HFFc6 (cell line): ENCODE results near the gene RPS6KB2. TPM values are rescaled to one million over a fixed set of nuclear protein-coding genes. Genes with fewer than 3 reads are reported as not detected.

Experiments used
- DNase-seq: peaks from one replicate; pipeline ENCODE4 v3.0.0-alpha.2; 2018
- H3K27ac Mint-ChIP-seq: 2 replicates; pipeline ENCODE4 v1.8.0; 2020; ENCODE audit warnings: mild to moderate bottlenecking, mixed read lengths
- H3K27me3 Mint-ChIP-seq: 2 replicates; pipeline ENCODE4 v1.8.0; 2021; ENCODE audit warnings: mild to moderate bottlenecking, moderate library complexity, mixed read lengths; ENCODE audit not compliant: insufficient read depth
- H3K36me3 Mint-ChIP-seq: 2 replicates; pipeline ENCODE4 v1.8.0; 2021; ENCODE audit warnings: low read depth, mixed read lengths
- H3K4me1 Mint-ChIP-seq: 2 replicates; pipeline ENCODE4 v1.8.0; 2020; ENCODE audit warnings: low read depth, mixed read lengths
- H3K4me3 Mint-ChIP-seq: 2 replicates; pipeline ENCODE4 v1.8.0; 2020; ENCODE audit warnings: mild to moderate bottlenecking, moderate library complexity, mixed read lengths
- H3K9me3 Mint-ChIP-seq: 2 replicates; pipeline ENCODE4 v1.8.0; 2020; ENCODE audit warnings: mild to moderate bottlenecking, mixed read lengths
- long read RNA-seq: library from polyadenylated mRNA; unstranded; transcript quantifications from one replicate; pipeline ENCODE4 v2.0.0, GENCODE V29; 2019
- total RNA-seq, 6 experiments: library from RNA; stranded (reverse); fragmentation: NEBNext Ultra II Directional; extraction: Animal tissue kit (Norgen Biotek cat#: 25700); gene quantifications; 2 replicates in 1 of 6; 3 replicates in 5 of 6; pipeline ENCODE4 v1.2.3, GENCODE V29; 2021
- TF ChIP-seq, protein P1 (sequence below): fragments of 200-600 bp; sonication (generic); IDR thresholded peaks from 2 replicates; pipeline ENCODE4 v1.5.0; 2021; ENCODE audit warnings: antibody characterized with exemption, mild to moderate bottlenecking

The RPS6KB2 gene
- 10 to 100 TPM; 51.5 to 58.4 (median 55.8) TPM for total RNA-seq
- long read RNA-seq, transcript RPS6KB2-201 (15 exons, 1,733 nt), result major isoform, 62 of 83 reads
- long read RNA-seq, partial matches to known transcripts, result 5 of 83 reads
- long read RNA-seq, other reads (novel, unspliced or antisense), result 16 of 83 reads

DNA sequence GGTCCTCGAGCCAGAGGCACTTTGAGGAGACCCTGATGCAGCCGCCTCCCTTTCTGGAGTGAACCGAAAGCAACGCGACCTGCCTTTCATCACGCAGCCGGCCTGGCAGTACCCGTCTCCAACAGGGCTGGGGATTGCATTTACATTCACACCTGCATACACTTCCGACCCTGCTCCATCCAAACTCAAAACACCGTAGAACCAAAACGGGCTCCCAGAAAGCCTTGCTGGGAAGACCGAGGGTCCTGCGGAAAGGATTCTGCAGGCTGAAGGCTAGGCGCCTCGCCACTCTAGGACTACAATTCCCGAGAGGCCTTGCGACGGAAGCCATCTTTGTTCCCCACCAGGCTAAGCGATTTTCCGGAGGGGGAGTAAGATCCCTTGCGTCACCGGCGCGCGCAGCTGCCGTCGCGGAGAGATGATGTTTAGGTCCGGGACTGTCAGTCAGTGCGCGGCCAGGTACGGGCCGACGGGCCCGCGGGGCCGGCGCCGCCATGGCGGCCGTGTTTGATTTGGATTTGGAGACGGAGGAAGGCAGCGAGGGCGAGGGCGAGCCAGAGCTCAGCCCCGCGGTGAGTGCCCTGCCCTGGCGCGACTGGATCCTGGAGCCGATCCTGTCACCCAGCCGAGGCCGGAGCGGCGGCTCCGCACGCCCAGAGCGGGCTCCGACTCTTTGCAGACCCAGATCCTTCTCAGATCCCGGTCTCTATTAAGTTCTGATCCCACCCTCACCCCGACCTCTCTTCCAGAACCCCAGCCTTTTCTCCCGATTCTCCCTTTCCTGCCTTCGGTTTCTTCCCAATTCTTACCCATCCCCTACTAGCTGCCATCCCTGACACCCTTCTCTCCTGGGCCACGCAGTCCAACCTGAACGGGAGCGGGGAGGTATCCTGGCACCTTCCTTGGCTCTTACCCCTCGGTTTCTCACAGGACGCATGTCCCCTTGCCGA lies at the start of gene RPS6KB2:
Gene RPS6KB2 (plus strand): TSS at position 443 of the 950 bp plus-strand sequence. CDS start 52 bp downstream, at position 495.
- Mint-ChIP-seq H3K27me3 (no peaks in the 10 kb centered on the region; the same call in none of the 2 replicates), H3K4me1 (peaks cover 6% of the 10 kb centered on the region; the same call in 1 of the 2 replicates), H3K9me3 (no peaks in the 10 kb centered on the region), H3K4me3 (peak within 1 kb of the TSS; percentile 96), H3K36me3 (peaks cover 8% of the 10 kb centered on the region), H3K27ac (peak within 1 kb of the TSS; percentile 86)
- DNase-seq, result peak; percentile 95
- TF ChIP-seq, protein P1, sequence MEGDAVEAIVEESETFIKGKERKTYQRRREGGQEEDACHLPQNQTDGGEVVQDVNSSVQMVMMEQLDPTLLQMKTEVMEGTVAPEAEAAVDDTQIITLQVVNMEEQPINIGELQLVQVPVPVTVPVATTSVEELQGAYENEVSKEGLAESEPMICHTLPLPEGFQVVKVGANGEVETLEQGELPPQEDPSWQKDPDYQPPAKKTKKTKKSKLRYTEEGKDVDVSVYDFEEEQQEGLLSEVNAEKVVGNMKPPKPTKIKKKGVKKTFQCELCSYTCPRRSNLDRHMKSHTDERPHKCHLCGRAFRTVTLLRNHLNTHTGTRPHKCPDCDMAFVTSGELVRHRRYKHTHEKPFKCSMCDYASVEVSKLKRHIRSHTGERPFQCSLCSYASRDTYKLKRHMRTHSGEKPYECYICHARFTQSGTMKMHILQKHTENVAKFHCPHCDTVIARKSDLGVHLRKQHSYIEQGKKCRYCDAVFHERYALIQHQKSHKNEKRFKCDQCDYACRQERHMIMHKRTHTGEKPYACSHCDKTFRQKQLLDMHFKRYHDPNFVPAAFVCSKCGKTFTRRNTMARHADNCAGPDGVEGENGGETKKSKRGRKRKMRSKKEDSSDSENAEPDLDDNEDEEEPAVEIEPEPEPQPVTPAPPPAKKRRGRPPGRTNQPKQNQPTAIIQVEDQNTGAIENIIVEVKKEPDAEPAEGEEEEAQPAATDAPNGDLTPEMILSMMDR, result no peak

DNA sequence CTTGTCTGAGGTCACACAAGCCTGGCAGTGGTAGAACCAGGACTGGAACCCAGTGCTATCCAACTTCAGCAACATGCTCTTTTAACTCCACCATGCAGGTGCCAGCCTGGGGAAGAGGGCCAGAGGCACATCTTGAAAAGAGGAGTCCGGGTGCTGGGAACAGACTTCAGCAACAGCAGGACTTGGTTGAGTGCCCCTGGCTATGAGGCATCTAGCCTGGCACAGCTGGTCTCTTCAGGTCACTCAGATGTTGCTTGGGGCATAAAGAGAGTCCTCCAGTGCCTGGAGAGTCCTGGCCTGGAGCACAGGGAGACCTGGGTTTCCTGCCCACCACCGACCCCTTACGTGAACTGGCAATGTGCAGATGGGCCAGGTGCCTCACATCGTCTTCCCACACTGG lies 49.8 kb upstream of the RPS6KB2 start:
- H3K4me3 Mint-ChIP-seq, result peak overlapping the region; percentile 41; the same call in 1 of the 2 replicates
- peak overlapping the region; percentile 85 for H3K27ac Mint-ChIP-seq
- H3K36me3 Mint-ChIP-seq, result no peaks in the 10 kb centered on the region; the same call in 1 of the 2 replicates
- no peaks in the 10 kb centered on the region for H3K9me3 Mint-ChIP-seq
- TF ChIP-seq, protein P1, result no peak
- no peak for DNase-seq
- H3K27me3 Mint-ChIP-seq, result peaks cover 5% of the 10 kb centered on the region
- H3K4me1 Mint-ChIP-seq, result peaks cover 71% of the 10 kb centered on the region

DNA sequence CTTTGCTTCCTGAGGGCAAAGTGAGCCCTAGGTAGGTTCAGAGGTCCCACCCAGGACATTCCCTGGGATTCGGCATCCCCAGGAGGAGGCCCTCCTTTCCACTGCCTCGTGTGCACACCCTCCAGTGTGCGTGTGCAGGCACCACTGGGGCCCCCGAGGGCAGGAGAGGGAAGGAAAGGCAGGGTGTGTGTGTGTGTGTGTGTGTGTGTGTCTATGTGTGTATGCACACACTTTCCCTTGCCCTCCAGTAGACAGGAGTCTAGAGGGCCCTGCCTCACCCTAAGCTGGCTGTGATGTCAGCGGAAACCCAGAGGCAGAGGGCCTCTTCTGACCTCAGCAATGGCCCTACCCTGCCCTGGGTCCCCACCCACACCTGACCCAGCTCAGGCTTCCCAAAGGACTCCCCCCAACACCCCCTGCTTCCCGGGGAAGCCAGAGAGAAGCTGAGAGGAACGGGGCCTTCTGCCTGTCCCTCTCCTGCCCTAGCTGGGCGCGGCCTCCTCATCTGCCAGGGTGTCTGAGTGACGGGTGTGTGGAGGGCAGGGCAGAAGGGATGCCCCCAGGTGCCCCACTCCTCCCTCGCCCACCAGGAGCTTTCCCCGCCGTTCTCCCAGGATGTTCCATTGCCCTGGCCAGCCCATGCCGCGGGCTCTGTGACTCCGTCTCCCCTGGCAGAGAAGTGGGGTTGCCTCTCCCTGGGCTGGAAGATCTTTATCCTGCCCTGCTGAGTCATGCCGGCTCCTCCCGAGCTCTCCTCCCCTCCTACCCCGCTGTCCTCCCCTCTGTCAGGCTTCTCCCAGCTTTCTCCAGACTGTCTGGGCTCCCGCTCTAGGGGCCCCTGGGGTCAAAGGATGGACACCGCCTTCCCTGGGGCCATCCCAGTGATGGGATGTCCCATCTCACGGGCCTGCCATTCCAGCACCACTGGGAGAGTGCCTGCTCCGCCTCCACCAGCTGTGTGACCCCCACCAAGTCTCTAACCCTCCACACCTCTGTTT lies 48.9 kb upstream of the RPS6KB2 start:
- Mint-ChIP-seq H3K27me3 (no peaks in the 10 kb centered on the region; the same call in none of the 2 replicates), H3K36me3 (no peaks in the 10 kb centered on the region), H3K4me1 (peaks cover 67% of the 10 kb centered on the region), H3K4me3 (peak overlapping the region; percentile 52), H3K9me3 (no peaks in the 10 kb centered on the region), H3K27ac (peak overlapping the region; percentile 85)
- DNase-seq, result peak; percentile 72
- TF ChIP-seq, protein P1, result no peak

DNA sequence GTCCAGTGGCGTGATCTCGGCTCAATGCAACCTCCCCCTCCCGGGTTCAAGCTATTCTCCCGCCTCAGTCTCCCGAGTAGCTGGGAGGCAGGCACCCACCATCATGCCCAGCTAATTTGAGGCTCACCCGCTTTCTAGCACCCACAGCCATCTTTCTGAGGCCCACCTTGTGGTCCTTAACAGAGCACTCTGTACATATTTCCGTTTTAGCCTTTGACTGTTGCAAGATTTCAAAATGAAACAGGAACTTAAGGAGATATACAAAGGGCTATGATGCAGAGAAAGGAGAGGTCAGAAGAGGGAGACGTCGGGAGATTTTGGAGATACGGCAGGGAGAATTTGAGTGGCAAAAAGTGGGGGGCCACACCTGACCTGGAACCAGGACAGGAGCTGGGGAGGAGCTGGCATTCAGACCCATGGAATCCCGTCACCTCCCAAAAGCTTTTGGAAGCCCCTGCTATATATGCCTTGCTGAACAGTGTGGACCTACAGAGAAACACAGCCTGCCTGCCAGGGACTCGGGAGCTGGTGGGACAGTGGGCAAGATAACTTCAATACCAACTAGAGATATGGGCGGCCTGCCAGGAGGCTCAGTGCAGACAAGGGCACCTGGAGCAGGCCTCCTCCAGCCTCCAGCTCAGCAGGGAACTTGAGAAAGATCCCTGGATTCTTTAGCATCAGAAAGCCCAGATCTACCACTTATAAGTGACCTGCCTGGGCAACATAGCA lies 46.9 kb upstream of the RPS6KB2 start:
- Mint-ChIP-seq H3K27ac (no peak overlapping the region), H3K36me3 (no peaks in the 10 kb centered on the region), H3K27me3 (peaks cover 2% of the 10 kb centered on the region), H3K4me3 (no peak overlapping the region), H3K9me3 (no peaks in the 10 kb centered on the region), H3K4me1 (peaks cover 62% of the 10 kb centered on the region)
- TF ChIP-seq, protein P1, result no peak
- no peak for DNase-seq
